Hepatocyte (in vitro differentiated cells): Measurements from ENCODE around the gene ADAMTS14.

Experiments
- CTCF ChIP-seq: fragments of 200-600 bp; sonication (generic); IDR thresholded peaks from 2 replicates; pipeline ENCODE4 v1.5.1; 2016; ENCODE audit warnings: antibody characterized with exemption, mild to moderate bottlenecking; ENCODE audit not compliant: poor library complexity
- EZH2 ChIP-seq: fragments of 200-600 bp; sonication (generic); IDR thresholded peaks from 2 replicates; pipeline ENCODE4 v1.6.1; 2016; ENCODE audit warnings: antibody characterized with exemption, mild to moderate bottlenecking, borderline replicate concordance

DNA sequence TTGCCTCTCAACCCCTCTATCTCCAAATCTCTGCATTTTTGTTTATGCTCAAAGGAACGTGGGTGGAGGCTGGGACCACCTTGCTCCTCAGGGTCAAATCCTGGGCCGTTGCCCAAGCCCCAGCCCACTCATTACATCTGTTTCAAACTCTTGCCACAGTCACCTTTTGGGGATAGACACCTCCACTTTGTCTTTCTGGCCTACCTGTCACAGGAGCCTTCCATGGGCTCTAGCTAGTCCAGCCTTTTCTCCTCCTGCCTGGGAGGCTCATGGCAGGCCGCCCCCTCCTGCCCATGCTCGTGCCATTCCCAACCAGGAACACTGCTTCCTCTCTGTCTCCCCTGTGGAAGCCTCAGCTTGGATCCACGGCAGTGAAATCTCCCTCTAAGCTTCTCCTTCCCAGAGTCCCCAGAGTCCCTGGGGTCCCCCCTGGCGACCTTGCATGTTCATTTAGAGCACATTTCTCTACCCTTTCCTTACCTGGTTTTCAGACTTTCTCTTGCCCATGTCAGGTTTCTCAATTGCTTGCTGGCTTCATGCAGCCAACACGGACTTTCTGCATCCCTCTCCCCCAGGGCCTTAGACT, 2.5 kb upstream of the ADAMTS14 start:
- TF ChIP-seq EZH2 (no peak), CTCF (no peak)
